Endodermal cell (in vitro differentiated cells): ENCODE measurements around the gene KRTAP27-1. TPM values are rescaled to one million over a fixed set of nuclear protein-coding genes. Genes with fewer than 3 reads are reported as not detected.

Experiments
- DNase-seq: peaks from one replicate; pipeline ENCODE4 v3.0.0-alpha.2; 2017
- H3K27ac ChIP-seq: 2 replicates; pipeline ENCODE4 v1.5.1; 2013; ENCODE audit warnings: mild to moderate bottlenecking, low read depth, low read length, moderate library complexity
- H3K27me3 ChIP-seq: 2 replicates; pipeline ENCODE4 v1.6.1; 2013; ENCODE audit warnings: mild to moderate bottlenecking, low read length, moderate library complexity; ENCODE audit not compliant: insufficient read depth, control insufficient read depth, poor library complexity, severe bottlenecking
- H3K36me3 ChIP-seq: 2 replicates; pipeline ENCODE4 v1.7.0; 2013; ENCODE audit warnings: mild to moderate bottlenecking, low read length, moderate library complexity; ENCODE audit not compliant: control insufficient read depth, insufficient read depth
- H3K4me1 ChIP-seq: one replicate; pipeline ENCODE4 v1.7.0; 2013; ENCODE audit warnings: low read length; ENCODE audit not compliant: control insufficient read depth, insufficient read depth
- H3K4me3 ChIP-seq: 2 replicates; pipeline ENCODE4 v1.5.1; 2013; ENCODE audit warnings: mild to moderate bottlenecking, low read length, moderate library complexity
- H3K9ac ChIP-seq: 2 replicates; pipeline ENCODE4 v1.6.1; 2013; ENCODE audit warnings: mild to moderate bottlenecking, low read length, moderate library complexity; ENCODE audit not compliant: poor library complexity, severe bottlenecking; ENCODE audit errors: extremely low read depth
- H3K9me3 ChIP-seq: 2 replicates; pipeline ENCODE4 v1.6.1; 2013; ENCODE audit warnings: mild to moderate bottlenecking, low read length, moderate library complexity; ENCODE audit not compliant: control insufficient read depth
- H3K27ac Mint-ChIP-seq: 2 replicates; pipeline ENCODE4 v1.8.0; 2020; ENCODE audit warnings: mixed read lengths
- H3K27me3 Mint-ChIP-seq: 2 replicates; pipeline ENCODE4 v1.8.0; 2021; ENCODE audit warnings: mild to moderate bottlenecking, mixed read lengths; ENCODE audit not compliant: insufficient read depth
- H3K36me3 Mint-ChIP-seq: 2 replicates; pipeline ENCODE4 v1.8.0; 2020; ENCODE audit warnings: low read depth, mixed read lengths
- H3K4me1 Mint-ChIP-seq: 2 replicates; pipeline ENCODE4 v1.8.0; 2020; ENCODE audit warnings: mixed read lengths
- H3K4me3 Mint-ChIP-seq: 2 replicates; pipeline ENCODE4 v1.8.0; 2020; ENCODE audit warnings: mild to moderate bottlenecking, moderate library complexity, mixed read lengths
- H3K9me3 Mint-ChIP-seq: 2 replicates; pipeline ENCODE4 v1.8.0; 2020; ENCODE audit warnings: mild to moderate bottlenecking, mixed read lengths
- WGBS, 2 experiments: methylation state at CpG; one replicate each; pipeline versions ENCODE4 v1.1.5 to v1.1.7; 2013; ENCODE audit warnings: missing lambda C conversion rate in 2 of 2, mixed read lengths in 1 of 2; ENCODE audit not compliant: insufficient coverage in 1 of 2, insufficient read length in 1 of 2; 5-methylcytosine and 5-hydroxymethylcytosine counted together
- long read RNA-seq, 4 experiments: library from polyadenylated mRNA in 2 of 4; library from RNA in 1 of 4; library from capped mRNA in 1 of 4; stranded (forward) in 3 of 4; unstranded in 1 of 4; transcript quantifications; one replicate each; pipeline ENCODE4 v2.0.0, GENCODE V29; 2020 to 2021; ENCODE audit warnings: inconsistent platforms in 1 of 4
- polyA plus RNA-seq, 2 experiments: library from polyadenylated mRNA; stranded (reverse); fragments of 50-300 nt; gene quantifications; one replicate each; pipeline ENCODE4 v1.2.3, GENCODE V29; 2013
- total RNA-seq, 2 donors: library from RNA; stranded (reverse); fragmentation: NEBNext Ultra II Directional in 1 of 2; extraction: Animal tissue kit (Norgen Biotek cat#: 25700) in 1 of 2; gene quantifications; 2 replicates in 1 of 2; 3 replicates in 1 of 2; pipeline ENCODE4 v1.2.1, GENCODE V29; 2021
- TF ChIP-seq, protein P1 (sequence below): fragments of 200-600 bp; sonication (generic); conservative IDR thresholded peaks from 2 replicates; pipeline ENCODE4 v1.5.0; 2021; ENCODE audit warnings: antibody characterized with exemption, mild to moderate bottlenecking

The KRTAP27-1 gene, protein sequence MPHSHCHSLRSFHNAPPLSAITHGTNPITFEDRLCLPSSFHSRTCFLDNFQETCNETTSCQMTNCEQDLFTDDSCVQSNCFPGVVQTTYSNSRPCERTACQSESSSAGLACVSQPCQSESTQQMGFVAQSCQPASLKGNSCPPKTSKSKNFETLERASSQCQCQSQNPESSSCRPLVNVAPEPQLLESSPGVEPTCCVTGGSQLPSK
- not detected for total RNA-seq
- polyA plus RNA-seq (2013, experiment 1 of 2), result not detected
- polyA plus RNA-seq (2013, experiment 2 of 2), result not detected
- long read RNA-seq, experiment 1, result 0 reads
- long read RNA-seq, experiment 2, result 0 reads
- long read RNA-seq, experiment 3, result 0 reads
- long read RNA-seq, experiment 4, result 0 reads

DNA sequence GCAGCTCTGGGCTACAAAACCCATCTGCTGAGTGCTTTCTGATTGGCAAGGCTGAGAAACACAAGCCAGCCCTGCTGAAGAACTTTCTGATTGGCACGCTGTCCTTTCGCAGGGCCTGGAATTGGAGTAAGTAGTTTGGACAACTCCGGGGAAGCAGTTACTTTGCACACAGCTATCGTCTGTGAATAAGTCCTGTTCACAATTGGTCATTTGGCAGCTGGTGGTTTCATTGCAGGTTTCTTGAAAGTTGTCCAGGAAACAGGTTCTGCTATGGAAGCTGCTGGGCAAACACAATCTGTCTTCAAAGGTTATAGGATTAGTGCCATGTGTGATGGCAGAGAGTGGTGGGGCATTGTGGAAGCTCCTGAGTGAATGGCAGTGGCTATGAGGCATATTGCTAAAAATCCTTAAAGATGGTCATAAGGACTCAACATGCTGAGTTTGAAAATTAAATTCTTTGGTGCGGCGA lies at the start of gene KRTAP27-1:
KRTAP27-1 (minus strand) TSS at position 419 of the 469 bp plus-strand sequence; CDS start at position 393, 26 bp downstream.
- H3K4me1 ChIP-seq, result no peaks in the 10 kb centered on the region
- no peak for DNase-seq
- no peak within 1 kb of the TSS for H3K27ac Mint-ChIP-seq
- no peaks in the 10 kb centered on the region for H3K9me3 ChIP-seq
- WGBS, 2 experiments, result 75 to 80% methylated on average over 4 to 6 of the region's 6 CpGs
- no peak within 1 kb of the TSS for H3K4me3 ChIP-seq
- H3K9ac ChIP-seq, result no peak within 1 kb of the TSS
- H3K4me3 Mint-ChIP-seq, result no peak within 1 kb of the TSS
- no peaks in the 10 kb centered on the region for H3K27me3 ChIP-seq
- H3K27ac ChIP-seq, result no peak within 1 kb of the TSS
- no peaks in the 10 kb centered on the region for H3K36me3 Mint-ChIP-seq
- no peaks in the 10 kb centered on the region for H3K9me3 Mint-ChIP-seq
- H3K36me3 ChIP-seq, result no peaks in the 10 kb centered on the region
- H3K27me3 Mint-ChIP-seq, result no peaks in the 10 kb centered on the region
- TF ChIP-seq, protein P1, sequence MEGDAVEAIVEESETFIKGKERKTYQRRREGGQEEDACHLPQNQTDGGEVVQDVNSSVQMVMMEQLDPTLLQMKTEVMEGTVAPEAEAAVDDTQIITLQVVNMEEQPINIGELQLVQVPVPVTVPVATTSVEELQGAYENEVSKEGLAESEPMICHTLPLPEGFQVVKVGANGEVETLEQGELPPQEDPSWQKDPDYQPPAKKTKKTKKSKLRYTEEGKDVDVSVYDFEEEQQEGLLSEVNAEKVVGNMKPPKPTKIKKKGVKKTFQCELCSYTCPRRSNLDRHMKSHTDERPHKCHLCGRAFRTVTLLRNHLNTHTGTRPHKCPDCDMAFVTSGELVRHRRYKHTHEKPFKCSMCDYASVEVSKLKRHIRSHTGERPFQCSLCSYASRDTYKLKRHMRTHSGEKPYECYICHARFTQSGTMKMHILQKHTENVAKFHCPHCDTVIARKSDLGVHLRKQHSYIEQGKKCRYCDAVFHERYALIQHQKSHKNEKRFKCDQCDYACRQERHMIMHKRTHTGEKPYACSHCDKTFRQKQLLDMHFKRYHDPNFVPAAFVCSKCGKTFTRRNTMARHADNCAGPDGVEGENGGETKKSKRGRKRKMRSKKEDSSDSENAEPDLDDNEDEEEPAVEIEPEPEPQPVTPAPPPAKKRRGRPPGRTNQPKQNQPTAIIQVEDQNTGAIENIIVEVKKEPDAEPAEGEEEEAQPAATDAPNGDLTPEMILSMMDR, result no peak
- H3K4me1 Mint-ChIP-seq, result no peaks in the 10 kb centered on the region

DNA sequence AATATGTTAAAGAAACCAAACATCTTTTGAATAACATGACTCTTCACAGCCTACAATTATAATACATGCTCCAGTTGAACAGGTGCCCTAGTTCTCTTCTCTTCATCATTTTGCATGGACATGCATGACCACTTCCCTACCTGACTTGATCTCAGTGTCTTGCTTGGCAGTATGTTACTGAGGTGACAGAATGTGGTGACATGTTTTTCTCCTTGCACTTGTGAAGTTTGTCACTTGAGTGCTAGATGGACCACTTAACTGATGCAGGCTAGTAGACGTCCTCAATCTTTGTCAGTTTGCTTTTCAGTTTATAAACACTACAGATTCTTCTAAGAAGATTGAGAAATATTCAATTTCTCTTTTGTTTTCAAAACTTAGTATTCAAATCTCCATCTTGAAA lies 44.7 kb upstream of the KRTAP27-1 start:
- no peaks in the 10 kb centered on the region for H3K4me1 Mint-ChIP-seq
- no peak overlapping the region for H3K4me3 ChIP-seq
- TF ChIP-seq, protein P1, result no peak
- H3K9ac ChIP-seq, result no peak overlapping the region
- no peaks in the 10 kb centered on the region for H3K27me3 ChIP-seq
- no peak overlapping the region for H3K27ac ChIP-seq
- H3K9me3 Mint-ChIP-seq, result peaks cover 9% of the 10 kb centered on the region
- H3K36me3 Mint-ChIP-seq, result no peaks in the 10 kb centered on the region
- no peaks in the 10 kb centered on the region for H3K9me3 ChIP-seq
- no peaks in the 10 kb centered on the region for H3K36me3 ChIP-seq
- H3K4me3 Mint-ChIP-seq, result no peak overlapping the region
- no peaks in the 10 kb centered on the region for H3K27me3 Mint-ChIP-seq
- no peak overlapping the region for H3K27ac Mint-ChIP-seq
- no peak for DNase-seq
- WGBS, 2 experiments, result 86% methylated on average over 1 of the region's 1 CpG; no CpG with 5 or more reads in 1 of the 2 experiments
- no peaks in the 10 kb centered on the region for H3K4me1 ChIP-seq

DNA sequence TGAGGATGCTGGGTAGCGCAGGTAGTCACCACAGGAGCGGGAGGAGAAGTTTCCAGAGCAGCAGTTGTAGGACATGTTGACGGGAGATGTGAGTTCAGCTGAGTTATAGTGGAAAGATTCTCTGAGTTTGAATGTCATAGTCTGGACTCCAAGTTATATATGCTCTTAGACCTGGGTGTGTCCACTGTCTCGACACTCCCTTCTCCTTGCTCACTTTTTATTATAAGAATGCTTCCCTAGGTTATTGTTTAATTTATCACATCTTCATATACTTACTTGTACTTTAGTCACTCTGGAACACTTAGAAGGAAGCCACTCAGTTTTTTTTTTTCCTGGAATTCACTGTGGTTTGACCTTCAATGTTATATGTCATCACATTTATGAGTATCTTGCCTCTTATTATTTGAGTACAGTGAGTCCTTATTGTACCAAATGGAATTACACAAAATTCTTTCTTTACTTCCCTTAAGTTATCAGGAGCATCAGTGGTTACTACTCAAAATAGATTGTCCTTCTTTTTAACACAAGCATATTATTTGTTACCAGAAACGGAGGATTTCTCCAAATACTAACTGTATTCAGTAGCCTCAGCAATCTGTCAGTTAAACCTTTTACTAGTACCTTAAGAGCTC lies 34.8 kb upstream of the KRTAP27-1 start, which contains the start of gene KRTAP13-2:
KRTAP13-2 (minus strand) TSS at position 133 of the 632 bp plus-strand sequence; CDS start at position 75, 58 bp downstream.
- TF ChIP-seq, protein P1, result no peak
- no peaks in the 10 kb centered on the region for H3K27me3 Mint-ChIP-seq
- no peaks in the 10 kb centered on the region for H3K4me1 Mint-ChIP-seq
- 87 to 94% methylated on average over 4 to 5 of the region's 5 CpGs for WGBS, 2 experiments
- no peak within 1 kb of the TSS for H3K9ac ChIP-seq
- no peak for DNase-seq
- no peak within 1 kb of the TSS for H3K4me3 ChIP-seq
- H3K9me3 Mint-ChIP-seq, result no peaks in the 10 kb centered on the region
- H3K4me1 ChIP-seq, result no peaks in the 10 kb centered on the region
- H3K27me3 ChIP-seq, result no peaks in the 10 kb centered on the region
- H3K9me3 ChIP-seq, result no peaks in the 10 kb centered on the region
- H3K36me3 Mint-ChIP-seq, result no peaks in the 10 kb centered on the region
- no peak within 1 kb of the TSS for H3K27ac ChIP-seq
- H3K27ac Mint-ChIP-seq, result no peak within 1 kb of the TSS
- no peaks in the 10 kb centered on the region for H3K36me3 ChIP-seq
- H3K4me3 Mint-ChIP-seq, result no peak within 1 kb of the TSS
